ENCODE data around the gene OR11A1.
"Not testable (repeated sequence)": the region's sequence is repeated elsewhere in the genome, so short reads cannot be mapped to it uniquely, and the experiment has no call there.

OR11A1 gene

GRCh38 chr6:29478740-29479139 is 21.9 kb upstream of the OR11A1 start:
- no peak for DNase-seq (ENCODE audit: low read depth)

GRCh38 chr6:29477923-29478450 is 21.1 kb upstream of the OR11A1 start:
- no peak for DNase-seq (ENCODE audit: low read depth)

GRCh38 chr6:29474996-29475395 is 18.1 kb upstream of the OR11A1 start:
- DNase-seq (ENCODE audit: low read depth), result no peak

- DNase-seq (ENCODE audit: low read depth), result no peak
Observed at GRCh38 chr6:29466241-29466640, 9.4 kb upstream of the OR11A1 start.

GRCh38 chr6:29465801-29466200 is 8.9 kb upstream of the OR11A1 start:
- DNase-seq (ENCODE audit: low read depth), result no peak

GRCh38 chr6:29465279-29465678 is 8.4 kb upstream of the OR11A1 start:
- DNase-seq (ENCODE audit: low read depth), result no peak

- DNase-seq (ENCODE audit: low read depth), result no peak
Observed at GRCh38 chr6:29462022-29462421, 5.2 kb upstream of the OR11A1 start.

GRCh38 chr6:29461021-29461814 is 4.3 kb upstream of the OR11A1 start:
- no peak for DNase-seq (ENCODE audit: low read depth)

GRCh38 chr6:29451471-29452193 is 5.2 kb downstream of the OR11A1 start:
- DNase-seq (ENCODE audit: low read depth), result peak; percentile 84

- DNase-seq (ENCODE audit: low read depth), result peak; percentile 82
Observed at GRCh38 chr6:29447670-29448069, 9.2 kb downstream of the OR11A1 start.

GRCh38 chr6:29444031-29444430 is 12.8 kb downstream of the OR11A1 start:
- DNase-seq (ENCODE audit: low read depth), result not testable (repeated sequence)

GRCh38 chr6:29442719-29443118 is 14.2 kb downstream of the OR11A1 start:
- DNase-seq (ENCODE audit: low read depth), result no peak

- DNase-seq (ENCODE audit: low read depth), result no peak
Observed at GRCh38 chr6:29439006-29439405, 17.9 kb downstream of the OR11A1 start, which contains the start of gene OR10C1. TSS of gene OR10C1 (plus strand) at chr6:29439306. CDS start at chr6:29440016, 710 bp downstream.

- not testable (repeated sequence) for DNase-seq (ENCODE audit: low read depth)
Observed at GRCh38 chr6:29436730-29437129, 20.1 kb downstream of the OR11A1 start.

- DNase-seq (ENCODE audit: low read depth), result no peak
Observed at GRCh38 chr6:29426654-29427053, 30.2 kb downstream of the OR11A1 start.

GRCh38 chr6:29425075-29425474 is 31.8 kb downstream of the OR11A1 start:
- no peak for DNase-seq (ENCODE audit: low read depth)

- DNase-seq (ENCODE audit: low read depth), result no peak
Observed at GRCh38 chr6:29424575-29424974, 32.3 kb downstream of the OR11A1 start.

GRCh38 chr6:29424168-29424567 is 32.7 kb downstream of the OR11A1 start:
- DNase-seq (ENCODE audit: low read depth), result no peak

GRCh38 chr6:29419516-29419915 is 37.4 kb downstream of the OR11A1 start:
- DNase-seq (ENCODE audit: low read depth), result peak; percentile 40

GRCh38 chr6:29414588-29414987 is 42.3 kb downstream of the OR11A1 start, which contains the start of gene OR12D1:
TSS of gene OR12D1 (plus strand) at chr6:29414928.
- no peak for DNase-seq (ENCODE audit: low read depth)

- DNase-seq (ENCODE audit: low read depth), result no peak
Observed at GRCh38 chr6:29403801-29404200, 53.1 kb downstream of the OR11A1 start.

GRCh38 chr6:29399525-29399924 is 57.3 kb downstream of the OR11A1 start:
- no peak for DNase-seq (ENCODE audit: low read depth)

- DNase-seq (ENCODE audit: low read depth), result no peak
Observed at GRCh38 chr6:29395331-29395730, 61.5 kb downstream of the OR11A1 start, which contains the start of gene OR12D2. TSS of gene OR12D2 (plus strand) at chr6:29395631. CDS start at chr6:29396700, 1,069 bp downstream.
